ENCODE data around the gene MYO15A. TPM values are rescaled to one million over a fixed set of nuclear protein-coding genes. Genes with fewer than 3 reads are reported as not detected.

MYO15A gene
- total RNA-seq, 4 donors from 2014 or later: 0.33 to 0.98 (median 0.61) TPM

- WGBS: 94% methylated on average over 10 of the region's 10 CpGs
- H3K4me1 ChIP-seq: peaks cover 14 to 65% (median 27%) of the 10 kb centered on the region in 4 donors
- intact Hi-C loops (cut with DNase I): no loop called here
- H3K4me3 ChIP-seq: no peak overlapping the region
- H3K9me3 ChIP-seq: no peaks in the 10 kb centered on the region
- H3K36me3 ChIP-seq: peaks cover 0 to 12% (median 9%) of the 10 kb centered on the region in 4 donors
- no peaks in the 10 kb centered on the region for H3K27me3 ChIP-seq
- TF ChIP-seq EP300 (IDR thresholded peaks at IDR 0.05): no peak
- no peak for TF ChIP-seq POLR2A (IDR thresholded peaks at IDR 0.05; ENCODE audit: low read depth)
- no peak for TF ChIP-seq POLR2AphosphoS5 (IDR thresholded peaks at IDR 0.05)
- TF ChIP-seq CTCF (IDR thresholded peaks at IDR 0.05): no peak
- DNase-seq (ENCODE audit: extremely low spot score): no peak
- no peak overlapping the region for H3K27ac ChIP-seq (replicated peaks in 1 of 4)
Measured at GRCh38 chr17:18228176-18228682, 119.7 kb downstream of the MYO15A start.

GRCh38 chr17:18229254-18229653, 120.7 kb downstream of the MYO15A start:
- intact Hi-C loops (cut with DNase I): no loop called here

More at GRCh38 chr17:18229254-18229653, 120.7 kb downstream of the MYO15A start:
- H3K4me1 ChIP-seq: peaks cover 14 to 62% (median 26%) of the 10 kb centered on the region in 4 donors
- DNase-seq (ENCODE audit: extremely low spot score): no peak
- H3K27me3 ChIP-seq: no peaks in the 10 kb centered on the region
- no peaks in the 10 kb centered on the region for H3K9me3 ChIP-seq
- H3K4me3 ChIP-seq: no peak overlapping the region
- no peak for TF ChIP-seq POLR2A (IDR thresholded peaks at IDR 0.05; ENCODE audit: low read depth)
- TF ChIP-seq POLR2AphosphoS5 (IDR thresholded peaks at IDR 0.05): no peak
- no peak for TF ChIP-seq CTCF (IDR thresholded peaks at IDR 0.05)
- TF ChIP-seq EP300 (IDR thresholded peaks at IDR 0.05): no peak
- no peak overlapping the region for H3K27ac ChIP-seq (replicated peaks in 1 of 4)
- peaks cover 0 to 22% (median 19%) of the 10 kb centered on the region in 4 donors for H3K36me3 ChIP-seq
- WGBS: 100% methylated on average over 2 of the region's 4 CpGs

Other genes with a start within 250 kb of the MYO15A start
- 10 to 100 TPM; 64.4 to 96.9 (median 75.0) TPM for gene TOM1L2, start 136.4 kb upstream of the MYO15A start, total RNA-seq
- 1 to 10 TPM in 2 of 4 donors, under 1 TPM in 2; 0.71 to 4.2 (median 1.4) TPM for gene DRC3, start 135.9 kb upstream of the MYO15A start, total RNA-seq
- gene ATPAF2, start 69.6 kb upstream of the MYO15A start, total RNA-seq: 10 to 100 TPM; 10.4 to 26.1 (median 12.3) TPM
- 10 to 100 TPM; 33.1 to 39.8 (median 34.4) TPM for gene GID4, start 69.3 kb upstream of the MYO15A start, total RNA-seq
- gene DRG2, start 20.8 kb upstream of the MYO15A start, total RNA-seq: 10 to 100 TPM; 27.4 to 33.8 (median 33.0) TPM
- 100 to 1,000 TPM; 120 to 197 (median 151) TPM for gene ALKBH5, start 75.1 kb downstream of the MYO15A start, total RNA-seq
- 10 to 100 TPM; 17.6 to 35.1 (median 26.2) TPM for gene LLGL1, start 116.9 kb downstream of the MYO15A start, total RNA-seq
- gene FLII, start 150.0 kb downstream of the MYO15A start, total RNA-seq: 100 to 1,000 TPM; 302 to 528 (median 408) TPM
- gene MIEF2, start 151.9 kb downstream of the MYO15A start, total RNA-seq: 10 to 100 TPM; 10.8 to 27.2 (median 17.9) TPM
- 10 to 100 TPM; 21.2 to 33.5 (median 21.8) TPM for gene TOP3A, start 206.2 kb downstream of the MYO15A start, total RNA-seq
- 10 to 100 TPM; 13.3 to 20.5 (median 17.3) TPM for gene SMCR8, start 206.5 kb downstream of the MYO15A start, total RNA-seq

Measured in esophagus muscularis mucosa (tissue), 4 donors.